Measurements from ENCODE around the gene KLHL41.

DNA sequence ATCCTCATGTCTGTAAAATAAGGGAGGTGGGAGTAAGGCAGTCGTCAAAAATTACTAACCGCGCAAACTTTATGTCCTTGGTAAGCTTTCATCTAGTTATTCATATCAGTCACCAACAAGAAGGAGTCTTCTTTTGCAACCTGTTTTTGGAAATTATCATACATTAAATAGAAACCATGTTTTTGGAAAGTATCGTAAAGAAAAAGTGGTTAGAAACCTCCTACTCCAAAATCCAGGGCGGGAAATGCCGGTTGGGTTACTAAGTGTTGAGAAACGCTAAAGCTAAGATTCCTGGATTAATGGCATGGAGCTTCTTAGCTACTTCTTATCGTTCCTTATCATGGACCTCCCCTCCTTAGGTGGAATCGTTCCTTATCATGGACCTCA lies 29.4 kb upstream of the KLHL41 start:
- TF ChIP-seq, protein P1, sequence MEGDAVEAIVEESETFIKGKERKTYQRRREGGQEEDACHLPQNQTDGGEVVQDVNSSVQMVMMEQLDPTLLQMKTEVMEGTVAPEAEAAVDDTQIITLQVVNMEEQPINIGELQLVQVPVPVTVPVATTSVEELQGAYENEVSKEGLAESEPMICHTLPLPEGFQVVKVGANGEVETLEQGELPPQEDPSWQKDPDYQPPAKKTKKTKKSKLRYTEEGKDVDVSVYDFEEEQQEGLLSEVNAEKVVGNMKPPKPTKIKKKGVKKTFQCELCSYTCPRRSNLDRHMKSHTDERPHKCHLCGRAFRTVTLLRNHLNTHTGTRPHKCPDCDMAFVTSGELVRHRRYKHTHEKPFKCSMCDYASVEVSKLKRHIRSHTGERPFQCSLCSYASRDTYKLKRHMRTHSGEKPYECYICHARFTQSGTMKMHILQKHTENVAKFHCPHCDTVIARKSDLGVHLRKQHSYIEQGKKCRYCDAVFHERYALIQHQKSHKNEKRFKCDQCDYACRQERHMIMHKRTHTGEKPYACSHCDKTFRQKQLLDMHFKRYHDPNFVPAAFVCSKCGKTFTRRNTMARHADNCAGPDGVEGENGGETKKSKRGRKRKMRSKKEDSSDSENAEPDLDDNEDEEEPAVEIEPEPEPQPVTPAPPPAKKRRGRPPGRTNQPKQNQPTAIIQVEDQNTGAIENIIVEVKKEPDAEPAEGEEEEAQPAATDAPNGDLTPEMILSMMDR (IDR thresholded peaks at IDR 0.05; ENCODE audit: poor library complexity), result no peak
- TF ChIP-seq EZH2 (IDR thresholded peaks at IDR 0.05; ENCODE audit: borderline replicate concordance) (no peak), EZH2phosphoT487 (IDR thresholded peaks at IDR 0.05; ENCODE audit: low read depth, severe bottlenecking, unreplicated experiment) (no peak)
